HCT116 (cell line): ENCODE data around the gene BATF3. TPM values are rescaled to one million over a fixed set of nuclear protein-coding genes. Genes with fewer than 3 reads are reported as not detected.
"Not testable (repeated sequence)": the region's sequence is repeated elsewhere in the genome, so short reads cannot be mapped to it uniquely, and the experiment has no call there.

Source experiments
- ATAC-seq: fragments of 200-7000 bp; cut with Tn5 transposase; 2 replicates; pipeline ENCODE4 v1.9.1; 2020; ENCODE audit warnings: mild to moderate bottlenecking, moderate library complexity
- BruUV-seq: library from RNA; stranded (reverse); fragments of 400-500 nt; replicated peaks from 2 replicates; lab custom pipeline; 2021; lab: Mats Ljungman, UMichigan
- CTCF ChIA-PET: fragments of 300-600 bp; sonication (Branson Sonifier 250); formaldehyde crosslinking; loops from one replicate; lab custom pipeline; 2021; ENCODE audit warnings: antibody characterized with exemption; lab: Charles Lee
- POLR2A ChIA-PET: fragments of 300-600, 350-600 bp; sonication (Branson Sonifier 250); formaldehyde crosslinking; loops from one replicate; lab custom pipeline; 2021; ENCODE audit warnings: antibody characterized with exemption; lab: Charles Lee
- RAD21 ChIA-PET, 2 experiments: fragments of 300-600 bp; sonication (Branson Sonifier 250); formaldehyde crosslinking; loops; one replicate each; lab custom pipeline; 2023; ENCODE audit warnings: low total read pairs in 2 of 2; ENCODE audit not compliant: uncharacterized antibody in 2 of 2, unreplicated experiment in 2 of 2, low non-redundant PET in 1 of 2; lab: Charles Lee
- DNase-seq: peaks from one replicate; pipeline ENCODE4 v3.0.0-alpha.2; 2010; ENCODE audit warnings: low read depth, low spot score
- H2AFZ ChIP-seq: fragments of 200-600 bp; shearing (Covaris generic), sonication (generic); 2 replicates; pipeline ENCODE4 v1.6.1; 2017; ENCODE audit warnings: low read depth, mixed run types, mixed read lengths, antibody characterized with exemption, low read length; ENCODE audit not compliant: poor library complexity, severe bottlenecking
- H3K27ac ChIP-seq: 2 replicates; pipeline ENCODE4 v1.5.1; 2012; ENCODE audit warnings: low read depth, low read length
- H3K27me3 ChIP-seq: fragments of 200-600 bp; sonication (generic); 2 replicates; pipeline ENCODE4 v1.6.1; 2016; ENCODE audit warnings: mixed run types, low read length, mixed read lengths; ENCODE audit not compliant: insufficient read depth
- H3K36me3 ChIP-seq, 2 experiments: fragments of 200-500 bp in 1 of 2; fragments of 200-600 bp in 1 of 2; sonication (Bioruptor generic) in 1 of 2; sonication (generic) in 1 of 2; 2 replicates each; pipeline versions ENCODE4 v1.5.1 to v1.6.1; 2014 to 2016; ENCODE audit warnings: low read length in 2 of 2, inconsistent platforms in 1 of 2, mixed read lengths in 1 of 2, mixed run types in 1 of 2; ENCODE audit not compliant: insufficient read depth in 2 of 2, control insufficient read depth in 1 of 2
- H3K4me1 ChIP-seq, 2 experiments: fragments of 200-600 bp in 1 of 2; sonication (generic) in 1 of 2; 2 replicates each; pipeline versions ENCODE4 v1.5.1 to v1.6.1; 2012 to 2017; ENCODE audit warnings: low read length in 2 of 2, inconsistent platforms in 1 of 2, mild to moderate bottlenecking in 1 of 2, mixed read lengths in 1 of 2, mixed run types in 1 of 2, moderate library complexity in 1 of 2; ENCODE audit not compliant: insufficient read depth in 2 of 2, control insufficient read depth in 1 of 2
- H3K4me2 ChIP-seq: fragments of 200-600 bp; sonication (generic); 2 replicates; pipeline ENCODE4 v1.6.1; 2017; ENCODE audit warnings: mixed run types, low read length, mixed read lengths
- H3K4me3 ChIP-seq, 2 experiments: fragments of 200-600 bp in 1 of 2; sonication (generic) in 1 of 2; replicated peaks in 1 of 2; 2 replicates each; pipeline ENCODE4 v1.5.1; 2011 to 2016; ENCODE audit warnings: low read length in 2 of 2, control low read depth in 1 of 2, low read depth in 1 of 2, mild to moderate bottlenecking in 1 of 2, mixed read lengths in 1 of 2, mixed run types in 1 of 2
- H3K79me2 ChIP-seq: fragments of 200-600 bp; sonication (generic); 2 replicates; pipeline ENCODE4 v1.6.1; 2017; ENCODE audit warnings: mild to moderate bottlenecking, mixed run types, low read length, moderate library complexity, mixed read lengths; ENCODE audit not compliant: insufficient read depth
- H3K9ac ChIP-seq: fragments of 200-600 bp; sonication (generic); 2 replicates; pipeline ENCODE4 v1.6.1; 2016; ENCODE audit warnings: low read length, mixed read lengths
- H3K9me2 ChIP-seq: fragments of 200-600 bp; sonication (generic), shearing (Covaris generic); 2 replicates; pipeline ENCODE4 v1.6.1; 2017; ENCODE audit warnings: mixed run types, mild to moderate bottlenecking, moderate library complexity; ENCODE audit not compliant: insufficient read depth
- H3K9me3 ChIP-seq, 2 experiments: fragments of 200-500 bp in 1 of 2; fragments of 200-600 bp in 1 of 2; sonication (Bioruptor generic) in 1 of 2; sonication (generic) in 1 of 2; 2 replicates each; pipeline ENCODE4 v1.6.1; 2014 to 2017; ENCODE audit warnings: low read length in 2 of 2, mixed read lengths in 2 of 2, inconsistent platforms in 1 of 2, low read depth in 1 of 2, mild to moderate bottlenecking in 1 of 2, mixed run types in 1 of 2, moderate library complexity in 1 of 2; ENCODE audit not compliant: control insufficient read depth in 1 of 2, insufficient read depth in 1 of 2
- H4K20me1 ChIP-seq: fragments of 200-600 bp; sonication (generic), shearing (Covaris generic); 2 replicates; pipeline ENCODE4 v1.6.1; 2017; ENCODE audit warnings: mixed run types, mild to moderate bottlenecking, moderate library complexity; ENCODE audit not compliant: insufficient read depth
- ZNF274 ChIP-seq: fragments of 200-500 bp; sonication (Bioruptor generic); IDR thresholded peaks from 2 replicates; pipeline ENCODE4 v1.6.1; 2014; ENCODE audit warnings: mild to moderate bottlenecking, low read depth, low read length, inconsistent platforms
- intact Hi-C: fragments of 100-400 bp; cut with micrococcal nuclease; formaldehyde crosslinking; loops from 2 replicates; pipeline ENCODE4 v1.10.0; 2022
- total RNA-seq: library from RNA; stranded (reverse); gene quantifications from one replicate; pipeline ENCODE4 v1.2.1, GENCODE V29; 2021; ENCODE audit not compliant: unreplicated experiment

BATF3 gene
- total RNA-seq, 1 experiment from 2014 or later: 4.8 TPM

DNA sequence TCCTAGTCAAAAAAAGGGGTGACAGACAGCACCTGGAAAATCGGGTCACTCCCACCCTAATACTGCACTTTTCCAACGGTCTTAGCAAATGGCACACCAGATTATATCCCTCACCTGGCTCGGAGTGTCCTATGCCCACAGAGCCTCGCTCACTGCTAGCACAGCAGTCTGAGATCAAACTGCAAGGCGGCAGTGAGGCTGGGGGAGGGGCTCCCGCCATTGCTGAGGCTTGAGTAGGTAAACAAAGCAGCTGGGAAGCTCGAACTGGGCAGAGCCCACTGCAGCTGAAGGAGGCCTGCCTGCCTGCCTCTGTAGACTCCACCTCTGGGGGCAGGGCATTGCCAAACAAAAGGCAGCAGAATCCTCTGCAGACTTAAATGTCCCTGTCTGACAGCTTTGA, 41.4 kb downstream of the BATF3 start:
- POLR2A ChIA-PET, H3K27ac ChIP-seq, H3K27me3 ChIP-seq, DNase-seq, BruUV-seq, H3K36me3 ChIP-seq, ATAC-seq, H3K4me3 ChIP-seq, CTCF ChIA-PET, H3K79me2 ChIP-seq, intact Hi-C loops, H4K20me1 ChIP-seq, H2AFZ ChIP-seq, H3K9me3 ChIP-seq, H3K9me2 ChIP-seq, H3K4me2 ChIP-seq, H3K9ac ChIP-seq, RAD21 ChIA-PET: not testable (repeated sequence)
- peaks cover 0 to 13% of the 10 kb centered on the region in 2 experiments; a peak in 2 of 4 replicates for H3K4me1 ChIP-seq

DNA sequence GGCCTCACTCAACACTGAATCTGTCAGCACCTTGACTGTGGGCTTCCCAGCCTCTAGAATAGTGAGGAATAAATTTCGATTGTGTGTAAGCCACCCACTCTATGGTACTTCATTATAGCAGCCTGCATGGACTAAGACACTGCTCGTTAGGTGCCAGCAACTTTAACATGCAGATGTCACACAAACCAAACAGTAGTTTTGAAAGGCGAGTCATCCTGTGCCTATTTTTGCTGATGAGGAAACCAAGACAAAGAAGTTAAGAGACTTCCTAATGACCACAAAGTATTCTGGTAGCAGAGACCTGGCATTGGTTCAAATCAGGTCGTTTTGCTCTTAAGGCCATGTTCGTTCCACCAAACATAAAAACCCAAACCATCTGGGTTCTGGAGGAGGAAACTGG, 42.9 kb downstream of the BATF3 start:
- Histone ChIP-seq H3K9me3 (no peaks in the 10 kb centered on the region), H3K4me2 (no peak overlapping the region), H3K27ac (no peak overlapping the region), H3K36me3 (no peaks in the 10 kb centered on the region), H2AFZ (no peak overlapping the region), H3K9ac (no peak overlapping the region), H3K4me3 (no peak overlapping the region), H4K20me1 (no peaks in the 10 kb centered on the region), H3K4me1 (peaks cover 0 to 13% of the 10 kb centered on the region in 2 experiments; a peak in 2 of 4 replicates), H3K9me2 (no peaks in the 10 kb centered on the region), H3K27me3 (no peaks in the 10 kb centered on the region), H3K79me2 (no peaks in the 10 kb centered on the region)
- ChIA-PET POLR2A (no interaction called here), RAD21 (no interaction called here), CTCF (interaction anchor here (2.3 kb wide), 1 partner anchor 8 kb away, joined by 16 read pairs; no protein-coding TSS in a partner anchor)
- TF ChIP-seq ZNF274: no peak
- no peak for ATAC-seq
- no peak for DNase-seq
- intact Hi-C loops: no loop called here
- BruUV-seq: no TSS peak
